Left hindlimb (tissue), 1 donor: Measurements from ENCODE around the gene SLC13A2.

Experiments
- DNase-seq: peaks from one replicate; pipeline ENCODE4 v3.0.0-alpha.2; 2018

Gene SLC13A2

DNA sequence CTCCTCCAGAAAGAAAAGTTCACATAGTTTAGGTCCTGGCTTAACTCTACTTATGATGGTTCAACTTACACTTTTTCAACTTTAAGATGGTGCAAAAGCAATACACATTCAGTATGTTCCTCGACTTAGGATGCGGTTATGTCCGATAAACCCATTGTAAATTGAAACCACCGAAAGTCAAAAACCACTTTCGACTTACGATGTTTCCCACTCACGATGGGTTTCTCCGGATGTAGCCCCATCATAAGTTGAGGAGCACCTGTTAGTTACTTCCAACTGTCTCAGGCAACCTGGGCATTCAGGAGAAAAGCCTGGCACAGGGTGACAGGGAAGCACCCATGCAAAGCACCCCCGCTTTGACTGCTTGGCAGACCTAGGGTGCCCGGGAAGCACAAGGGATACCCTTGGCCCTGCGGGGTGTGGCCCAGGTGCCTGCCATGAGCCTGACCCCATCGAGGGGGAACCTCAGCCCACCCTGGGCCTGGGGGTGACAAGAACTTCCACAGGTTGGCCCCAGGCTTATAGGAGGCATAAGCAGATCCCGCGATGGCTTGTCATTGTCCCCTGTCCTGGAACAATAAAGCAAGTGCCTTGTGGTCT, 65.0 kb downstream of the SLC13A2 start:
- no peak for DNase-seq

DNA sequence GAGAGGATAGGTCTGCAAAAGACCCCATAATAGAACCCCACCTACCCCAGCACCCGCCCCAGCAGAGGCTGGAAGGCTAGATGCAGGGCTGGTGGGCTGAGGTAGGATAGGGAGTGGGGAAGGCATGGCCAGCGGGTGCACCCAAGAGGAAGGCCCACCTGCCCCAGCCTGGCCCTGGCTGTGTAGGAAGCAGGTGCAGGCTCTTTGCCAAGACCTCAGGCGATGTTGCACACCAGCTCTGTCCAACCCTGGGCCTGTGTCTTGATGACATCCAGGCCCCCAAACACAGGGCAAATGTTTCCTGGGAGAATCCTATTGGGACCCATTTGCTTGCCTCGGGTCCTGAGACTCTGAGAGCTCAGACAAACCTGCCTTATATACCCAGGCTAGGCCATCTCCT, 66.8 kb downstream of the SLC13A2 start:
- DNase-seq = no peak

DNA sequence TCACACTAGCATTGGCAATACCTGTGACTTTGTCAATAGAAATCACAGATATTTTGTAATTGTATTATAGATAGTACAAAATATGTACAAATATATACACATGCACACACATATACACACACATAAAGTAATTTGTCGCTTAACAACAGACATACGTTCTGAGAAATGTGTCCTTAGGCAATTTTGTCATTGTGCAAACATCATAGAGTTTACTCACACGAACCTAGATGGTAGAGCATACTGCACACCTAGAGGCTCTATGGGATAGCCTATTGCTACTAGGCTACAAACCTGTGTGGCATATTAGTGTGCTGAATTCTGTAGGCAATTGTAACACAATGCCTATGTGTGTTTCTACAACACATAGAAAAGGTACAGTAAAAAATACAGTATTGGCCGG, 68.0 kb downstream of the SLC13A2 start:
- no peak for DNase-seq

DNA sequence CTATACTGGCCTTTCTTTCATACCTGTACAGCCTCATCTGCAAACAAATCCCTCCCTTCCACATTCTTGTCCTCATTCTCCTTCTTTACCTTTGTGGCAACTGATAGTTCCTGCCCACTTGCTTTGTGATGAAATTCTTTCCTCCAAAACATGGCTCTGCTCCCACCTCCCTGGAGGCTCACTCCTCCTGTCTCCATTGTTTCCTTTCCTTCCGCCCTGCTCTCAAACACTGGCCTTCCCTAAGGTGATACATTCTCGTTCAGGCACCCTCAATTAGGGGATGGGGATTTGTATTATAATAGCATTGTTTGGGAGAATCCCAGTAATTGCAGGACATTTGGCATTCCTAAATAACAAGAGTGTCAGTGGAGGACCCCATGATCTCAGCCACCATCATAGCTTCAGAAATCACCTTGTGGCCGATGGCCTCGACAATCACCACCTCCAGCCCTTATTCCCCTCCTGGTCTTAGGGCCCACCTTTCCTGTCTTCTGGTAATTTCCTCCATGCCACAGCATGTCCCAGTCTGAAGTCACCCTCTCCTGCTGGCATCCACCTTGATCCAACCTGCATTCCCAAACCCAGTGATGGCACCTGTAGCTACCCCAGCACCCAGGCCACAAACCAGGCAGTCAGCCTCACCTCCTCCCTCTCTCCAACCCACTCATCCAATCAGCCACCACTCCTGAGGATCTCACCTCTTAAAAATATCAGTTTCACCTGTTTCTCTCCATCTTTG, 71.1 kb downstream of the SLC13A2 start:
- no peak for DNase-seq

DNA sequence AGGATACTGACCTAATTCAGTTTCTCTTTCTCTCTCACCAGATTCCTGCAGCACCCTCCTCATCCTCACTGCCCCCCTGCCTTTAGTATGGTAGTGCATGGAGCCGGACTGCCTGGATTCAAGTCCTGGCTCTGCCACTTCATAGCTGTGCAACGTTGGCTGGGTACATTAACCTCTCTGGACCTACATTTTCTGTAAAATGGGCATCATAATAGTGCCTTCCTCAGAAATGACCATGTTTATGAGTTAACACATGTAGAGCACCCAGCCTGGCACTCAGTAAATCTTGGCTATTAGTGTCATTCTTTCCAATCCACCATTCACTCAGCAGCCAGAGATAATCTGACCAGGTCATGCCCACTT, 71.7 kb downstream of the SLC13A2 start:
- no peak for DNase-seq

DNA sequence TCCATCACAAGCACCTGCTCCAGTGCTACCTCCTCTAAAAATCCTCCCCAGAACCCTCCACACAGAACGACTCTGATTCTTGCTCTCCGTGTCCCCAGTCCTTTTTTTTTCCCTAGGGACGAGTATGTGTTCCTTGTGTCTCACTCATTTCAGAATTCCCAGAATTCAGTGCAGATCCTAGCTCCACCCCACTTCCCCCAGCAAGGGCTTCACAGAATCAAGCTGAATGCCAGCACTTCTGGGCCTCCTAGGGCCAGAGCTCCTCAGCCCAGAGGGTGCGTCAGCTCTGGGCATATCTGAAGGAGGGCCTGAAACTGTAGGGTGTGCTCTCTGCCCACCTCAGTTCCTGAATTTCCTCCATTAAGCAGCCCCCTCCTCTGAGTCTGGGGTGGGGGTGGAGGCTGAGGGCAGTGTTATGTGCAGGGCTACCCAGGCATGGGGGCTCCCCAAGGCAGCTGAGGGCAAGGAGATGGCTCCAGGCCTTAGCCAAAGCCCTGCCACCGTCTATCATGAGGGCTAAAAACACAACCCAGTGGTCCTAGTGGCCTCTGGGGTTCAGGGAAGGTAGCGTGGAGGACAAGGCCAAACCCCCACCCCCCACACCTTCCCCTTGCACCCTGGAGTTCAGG, 72.5 kb downstream of the SLC13A2 start:
- no peak for DNase-seq

DNA sequence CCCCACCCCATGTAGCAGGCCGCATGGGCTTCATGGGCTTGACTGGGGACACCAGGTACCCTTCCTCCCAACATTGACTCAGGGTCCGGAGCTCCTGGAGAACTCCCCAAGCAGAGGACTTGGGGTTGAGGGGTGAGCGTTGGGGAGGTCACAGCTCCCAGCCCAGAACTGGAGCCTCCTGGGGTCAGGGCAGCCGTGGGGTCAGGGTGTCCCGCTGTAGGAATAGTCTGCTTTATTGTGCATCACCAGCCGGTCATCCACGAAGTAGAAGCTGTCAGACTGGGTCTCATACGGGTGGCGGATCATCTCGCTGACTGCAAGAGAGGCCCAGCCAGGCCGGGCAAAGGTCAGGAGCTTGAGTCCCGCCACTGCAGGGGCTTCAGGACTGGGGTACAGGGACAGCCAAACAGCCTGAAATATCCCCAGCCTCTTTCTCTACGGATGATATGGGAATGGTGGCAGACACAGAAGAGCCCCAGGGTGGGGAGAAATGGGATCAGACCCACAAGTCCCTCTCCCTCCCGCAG, 73.7 kb downstream of the SLC13A2 start:
- DNase-seq = no peak
